ENCODE results near the gene GREB1L. TPM values are rescaled to one million over a fixed set of nuclear protein-coding genes. Genes with fewer than 3 reads are reported as not detected.
"Not testable (repeated sequence)": the region's sequence is repeated elsewhere in the genome, so short reads cannot be mapped to it uniquely, and the experiment has no call there.

Gene GREB1L
- total RNA-seq, 2 donors from 2014 or later = 0.52 to 3.0 TPM

GRCh38 chr18:21275645-21276044 is 33.6 kb downstream of the GREB1L start:
- Histone ChIP-seq H3K36me3 (replicated peaks in 1 of 2; ENCODE audit: insufficient read depth in 1 of 2, low read depth in 2 of 2) (no peaks in the 10 kb centered on the region), H3K9me3 (no peaks in the 10 kb centered on the region), H3K27me3 (no peaks in the 10 kb centered on the region), H3K27ac (no peak overlapping the region), H3K4me1 (no peaks in the 10 kb centered on the region), H3K4me3 (no peak overlapping the region)
- ATAC-seq = no peak
- intact Hi-C loops (cut with DNase I) = no loop called here
- no peak for TF ChIP-seq CTCF (IDR thresholded peaks at IDR 0.05)
- no peak for TF ChIP-seq POLR2A (IDR thresholded peaks at IDR 0.05)
- no peak for DNase-seq
- WGBS, 2 donors = 84 to 91% methylated on average over 7 of the region's 7 CpGs

GRCh38 chr18:21277578-21277977 is 35.5 kb downstream of the GREB1L start:
- Histone ChIP-seq H3K27me3 (no peaks in the 10 kb centered on the region), H3K9me3 (no peaks in the 10 kb centered on the region), H3K27ac (no peak overlapping the region), H3K4me1 (no peaks in the 10 kb centered on the region), H3K4me3 (no peak overlapping the region), H3K36me3 (replicated peaks in 1 of 2; ENCODE audit: insufficient read depth in 1 of 2, low read depth in 2 of 2) (no peaks in the 10 kb centered on the region)
- TF ChIP-seq POLR2A (IDR thresholded peaks at IDR 0.05) (no peak), CTCF (IDR thresholded peaks at IDR 0.05) (no peak)
- WGBS, 2 donors = 84 to 91% methylated on average over 4 of the region's 4 CpGs
- ATAC-seq = no peak
- intact Hi-C loops (cut with DNase I) = no loop called here
- DNase-seq = no peak

- H3K4me3 ChIP-seq; ATAC-seq; intact Hi-C loops (cut with DNase I); H3K27ac ChIP-seq; H3K27me3 ChIP-seq; DNase-seq; H3K36me3 ChIP-seq (replicated peaks in 1 of 2; ENCODE audit: insufficient read depth in 1 of 2, low read depth in 2 of 2); H3K9me3 ChIP-seq; H3K4me1 ChIP-seq: not testable (repeated sequence)
- 87 to 93% methylated on average over 6 of the region's 6 CpGs for WGBS, 2 donors
Observed at GRCh38 chr18:21278218-21278617, 36.2 kb downstream of the GREB1L start.

- Histone ChIP-seq H3K27ac (no peak overlapping the region), H3K9me3 (no peaks in the 10 kb centered on the region), H3K27me3 (no peaks in the 10 kb centered on the region), H3K4me3 (no peak overlapping the region), H3K4me1 (no peaks in the 10 kb centered on the region), H3K36me3 (replicated peaks in 1 of 2; ENCODE audit: insufficient read depth in 1 of 2, low read depth in 2 of 2) (no peaks in the 10 kb centered on the region)
- TF ChIP-seq POLR2A (IDR thresholded peaks at IDR 0.05) (no peak), CTCF (IDR thresholded peaks at IDR 0.05) (no peak)
- ATAC-seq (no peak), DNase-seq (no peak)
- intact Hi-C loops (cut with DNase I) = no loop called here
Observed at GRCh38 chr18:21281603-21282002, 39.6 kb downstream of the GREB1L start.

GRCh38 chr18:21284540-21284939 is 42.5 kb downstream of the GREB1L start:
- no peak for DNase-seq
- H3K9me3 ChIP-seq = no peaks in the 10 kb centered on the region
- intact Hi-C loops (cut with DNase I) = no loop called here
- WGBS, 2 donors = 63 to 69% methylated on average over 3 of the region's 3 CpGs
- H3K36me3 ChIP-seq (replicated peaks in 1 of 2; ENCODE audit: insufficient read depth in 1 of 2, low read depth in 2 of 2) = no peaks in the 10 kb centered on the region
- no peaks in the 10 kb centered on the region for H3K27me3 ChIP-seq
- no peak overlapping the region for H3K4me3 ChIP-seq
- no peak for ATAC-seq
- no peaks in the 10 kb centered on the region for H3K4me1 ChIP-seq
- no peak overlapping the region for H3K27ac ChIP-seq
- TF ChIP-seq POLR2A (IDR thresholded peaks at IDR 0.05) (no peak), CTCF (IDR thresholded peaks at IDR 0.05) (no peak)
